Psoas muscle (tissue), 8 donors: ENCODE data around the gene RTTN. TPM values are rescaled to one million over a fixed set of nuclear protein-coding genes. Genes with fewer than 3 reads are reported as not detected.

Experiments
- ATAC-seq, 4 donors: fragments of 200-7000 bp; cut with Tn5 transposase; one replicate each; pipeline ENCODE4 v1.9.1; 2020; ENCODE audit warnings: moderate library complexity in 3 of 4, mild to moderate bottlenecking in 2 of 4
- DNase-seq, 2 donors: peaks; one replicate each; pipeline ENCODE4 v3.0.0-alpha.2; 2020
- H3K27ac ChIP-seq: fragments of 200-600 bp; one replicate; pipeline ENCODE4 v1.8.0; 2022
- H3K27me3 ChIP-seq, 3 donors: fragments of 200-600 bp in 1 of 3; one replicate each; pipeline versions ENCODE4 v1.6.1 to v1.8.0; 2013 to 2022; ENCODE audit warnings: low read length in 2 of 3, mild to moderate bottlenecking in 2 of 3, moderate library complexity in 1 of 3; ENCODE audit not compliant: insufficient read depth in 3 of 3
- H3K36me3 ChIP-seq, 2 donors: fragments of 200-600 bp in 1 of 2; one replicate each; pipeline versions ENCODE4 v1.6.1 to v1.8.0; 2013 to 2022; ENCODE audit warnings: low read depth in 1 of 2, mild to moderate bottlenecking in 1 of 2, moderate library complexity in 1 of 2; ENCODE audit not compliant: insufficient read depth in 1 of 2
- H3K4me1 ChIP-seq: fragments of 200-600 bp; one replicate; pipeline ENCODE4 v1.8.0; 2022
- H3K4me3 ChIP-seq: fragments of 200-600 bp; one replicate; pipeline ENCODE4 v1.8.0; 2022; ENCODE audit warnings: mild to moderate bottlenecking
- H3K9me3 ChIP-seq: fragments of 200-600 bp; one replicate; pipeline ENCODE4 v1.8.0; 2022
- WGBS, 3 donors: extraction: QIAGEN DNeasy Blood & Tissue Kit; methylation state at CpG; one replicate each; pipeline versions ENCODE4 v1.1.6 to v1.1.7; 2013; 5-methylcytosine and 5-hydroxymethylcytosine counted together
- intact Hi-C, 2 donors: fragments of 100-400 bp; cut with DNase I; formaldehyde crosslinking; loops; one replicate each; pipeline versions ENCODE4 v1.11.0 to v1.14.2; 2022
- polyA plus RNA-seq, 3 donors: library from polyadenylated mRNA; stranded (reverse); fragments of 200-250 nt; gene quantifications; one replicate each; pipeline ENCODE4 v1.2.3, GENCODE V29; 2013
- total RNA-seq, 4 donors: library from RNA; stranded (reverse); fragmentation: NEBNext Ultra II Directional in 2 of 4; extraction: Animal tissue kit (Norgen Biotek cat#: 25700) in 2 of 4; gene quantifications; one replicate each; pipeline versions ENCODE4 v1.2.1 to v1.2.4, GENCODE V29; 2021 to 2023
- TF ChIP-seq, protein P1 (sequence below): fragments of 200-600 bp; IDR thresholded peaks from one replicate; pipeline ENCODE4 v1.8.0; 2022; ENCODE audit warnings: antibody characterized with exemption
- donor health status: healthy with polysubstance abuse.
- donor health status: DM: no; HTN: no; CAD: no; lungs with moderate emphysema.
- donor health status: Bipolar disorder and iron deficiency.
- donor health status: healthy.
- donor health status: DM: yes; HTN: yes; CAD: no.
- donor health status: DM: no; HTN: no; CAD: no.
- donor health status: DM: no; HTN: no; CAD: no.
- donor health status: DM: yes; HTN: yes; CAD: no.

RTTN gene
- total and polyA plus RNA-seq, 7 donors, result 1.6 to 7.1 (median 3.9) TPM

DNA sequence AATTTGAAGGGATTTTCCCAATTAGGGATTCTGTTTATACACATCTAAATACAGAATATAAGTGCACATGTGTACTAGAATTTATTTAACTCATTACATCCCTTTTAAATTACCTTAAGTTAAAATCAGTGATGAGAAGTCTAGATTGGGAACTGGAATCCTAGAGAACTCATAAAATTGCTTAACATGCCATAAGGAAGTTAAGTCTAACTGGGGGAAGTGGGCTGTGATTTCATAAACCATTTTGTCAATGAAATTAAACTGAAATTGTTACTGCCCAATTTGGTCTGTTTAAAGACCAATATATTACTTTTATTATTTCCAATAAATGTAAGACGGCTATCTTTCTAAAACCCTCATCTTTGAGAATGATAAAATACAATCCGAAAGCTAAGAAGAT is 185.5 kb downstream of the RTTN start:
- TF ChIP-seq, protein P1, sequence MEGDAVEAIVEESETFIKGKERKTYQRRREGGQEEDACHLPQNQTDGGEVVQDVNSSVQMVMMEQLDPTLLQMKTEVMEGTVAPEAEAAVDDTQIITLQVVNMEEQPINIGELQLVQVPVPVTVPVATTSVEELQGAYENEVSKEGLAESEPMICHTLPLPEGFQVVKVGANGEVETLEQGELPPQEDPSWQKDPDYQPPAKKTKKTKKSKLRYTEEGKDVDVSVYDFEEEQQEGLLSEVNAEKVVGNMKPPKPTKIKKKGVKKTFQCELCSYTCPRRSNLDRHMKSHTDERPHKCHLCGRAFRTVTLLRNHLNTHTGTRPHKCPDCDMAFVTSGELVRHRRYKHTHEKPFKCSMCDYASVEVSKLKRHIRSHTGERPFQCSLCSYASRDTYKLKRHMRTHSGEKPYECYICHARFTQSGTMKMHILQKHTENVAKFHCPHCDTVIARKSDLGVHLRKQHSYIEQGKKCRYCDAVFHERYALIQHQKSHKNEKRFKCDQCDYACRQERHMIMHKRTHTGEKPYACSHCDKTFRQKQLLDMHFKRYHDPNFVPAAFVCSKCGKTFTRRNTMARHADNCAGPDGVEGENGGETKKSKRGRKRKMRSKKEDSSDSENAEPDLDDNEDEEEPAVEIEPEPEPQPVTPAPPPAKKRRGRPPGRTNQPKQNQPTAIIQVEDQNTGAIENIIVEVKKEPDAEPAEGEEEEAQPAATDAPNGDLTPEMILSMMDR, result no peak
- DNase-seq (no peak), ATAC-seq (no peak)
- H3K9me3 ChIP-seq, result no peaks in the 10 kb centered on the region
- H3K4me3 ChIP-seq, result no peak overlapping the region
- intact Hi-C loops, result no loop called here
- H3K4me1 ChIP-seq, result no peaks in the 10 kb centered on the region
- WGBS, 3 donors, result 94 to 97% (median 96%) methylated on average over 2 of the region's 2 CpGs
- peaks cover 2 to 68% of the 10 kb centered on the region in 2 donors for H3K36me3 ChIP-seq
- H3K27me3 ChIP-seq, result no peaks in the 10 kb centered on the region
- no peak overlapping the region for H3K27ac ChIP-seq

DNA sequence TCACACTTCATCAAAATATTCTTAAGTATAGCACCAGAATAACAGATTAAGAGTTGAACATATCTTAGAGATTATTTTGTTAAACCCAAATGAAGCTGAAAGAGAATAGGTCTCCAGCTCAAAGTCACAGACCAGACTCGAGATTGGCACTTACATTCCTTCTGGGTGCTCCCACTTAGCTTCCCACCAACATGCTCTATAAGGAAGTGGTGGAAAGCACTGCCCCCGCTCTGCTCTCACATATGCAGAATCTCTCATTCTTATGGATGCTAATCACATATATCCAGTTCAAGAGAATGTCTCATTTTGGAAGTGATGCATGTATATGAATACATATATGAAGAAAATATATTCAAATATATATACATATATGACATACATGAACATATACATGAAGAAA is 186.4 kb downstream of the RTTN start:
- H3K27ac ChIP-seq, result no peak overlapping the region
- intact Hi-C loops, result no loop called here
- TF ChIP-seq, protein P1, result no peak
- no peaks in the 10 kb centered on the region for H3K4me1 ChIP-seq
- no peak for DNase-seq
- 72 to 79% (median 73%) methylated on average over 2 of the region's 2 CpGs for WGBS, 3 donors
- ATAC-seq, result no peak
- H3K9me3 ChIP-seq, result no peaks in the 10 kb centered on the region
- no peaks in the 10 kb centered on the region for H3K27me3 ChIP-seq
- peaks cover 2 to 60% of the 10 kb centered on the region in 2 donors for H3K36me3 ChIP-seq
- no peak overlapping the region for H3K4me3 ChIP-seq

DNA sequence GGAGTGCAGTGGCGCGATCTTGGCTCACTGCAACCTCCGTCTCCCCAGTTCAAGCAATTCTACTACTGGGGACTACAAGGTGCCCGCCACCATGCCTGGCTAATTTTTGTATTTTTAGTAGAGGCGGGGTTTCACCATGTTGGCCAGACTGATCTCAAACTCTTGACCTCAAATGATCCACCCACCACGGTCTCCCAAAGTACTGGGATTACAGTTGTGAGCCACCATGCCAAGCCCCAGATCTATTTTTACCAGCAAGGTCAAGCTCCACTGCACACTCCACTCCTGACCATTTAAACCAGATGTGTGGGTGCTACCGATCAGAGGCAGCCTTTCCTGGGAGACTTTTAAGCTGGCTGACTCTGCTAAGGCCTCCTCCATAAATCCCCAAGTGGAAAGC is 190.4 kb downstream of the RTTN start:
- H3K27ac ChIP-seq, result no peak overlapping the region
- WGBS, 3 donors, result 30 to 65% (median 48%) methylated on average over 7 of the region's 7 CpGs
- no peak overlapping the region for H3K4me3 ChIP-seq
- H3K36me3 ChIP-seq, result peaks cover 0 to 24% of the 10 kb centered on the region in 2 donors
- intact Hi-C loops, result no loop called here
- H3K9me3 ChIP-seq, result no peaks in the 10 kb centered on the region
- ATAC-seq (peak in 3 of 4 donors; percentile 33 to 74 (median 54)), DNase-seq (no peak)
- H3K4me1 ChIP-seq, result no peaks in the 10 kb centered on the region
- TF ChIP-seq, protein P1, result no peak
- H3K27me3 ChIP-seq, result no peaks in the 10 kb centered on the region

DNA sequence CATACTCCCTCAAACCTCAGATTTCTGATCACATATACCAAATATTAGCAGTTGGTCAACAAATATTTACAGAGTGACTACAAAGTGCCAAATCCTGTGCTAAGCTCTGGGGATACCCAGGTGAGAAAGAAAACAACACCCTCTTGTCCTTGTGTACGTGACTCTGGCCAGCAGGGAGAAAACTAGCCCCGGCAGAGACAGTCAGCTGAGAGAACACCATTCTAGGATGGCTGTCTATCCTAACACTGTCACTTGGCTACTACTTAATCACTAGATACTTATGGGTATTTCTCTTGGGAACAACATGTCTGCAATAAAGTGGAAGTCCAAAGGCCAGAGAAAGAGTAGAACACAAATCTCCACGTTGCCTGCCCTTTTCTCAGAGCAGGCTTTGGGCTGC is 199.9 kb downstream of the RTTN start:
- peaks cover 0 to 20% of the 10 kb centered on the region in 2 donors for H3K36me3 ChIP-seq
- H3K9me3 ChIP-seq, result no peaks in the 10 kb centered on the region
- H3K4me1 ChIP-seq, result no peaks in the 10 kb centered on the region
- ATAC-seq (no peak), DNase-seq (no peak)
- H3K27ac ChIP-seq, result no peak overlapping the region
- H3K4me3 ChIP-seq, result no peak overlapping the region
- intact Hi-C loops, result no loop called here
- H3K27me3 ChIP-seq, result no peaks in the 10 kb centered on the region
- 37 to 72% (median 39%) methylated on average over 3 of the region's 3 CpGs for WGBS, 3 donors
- TF ChIP-seq, protein P1, result no peak

DNA sequence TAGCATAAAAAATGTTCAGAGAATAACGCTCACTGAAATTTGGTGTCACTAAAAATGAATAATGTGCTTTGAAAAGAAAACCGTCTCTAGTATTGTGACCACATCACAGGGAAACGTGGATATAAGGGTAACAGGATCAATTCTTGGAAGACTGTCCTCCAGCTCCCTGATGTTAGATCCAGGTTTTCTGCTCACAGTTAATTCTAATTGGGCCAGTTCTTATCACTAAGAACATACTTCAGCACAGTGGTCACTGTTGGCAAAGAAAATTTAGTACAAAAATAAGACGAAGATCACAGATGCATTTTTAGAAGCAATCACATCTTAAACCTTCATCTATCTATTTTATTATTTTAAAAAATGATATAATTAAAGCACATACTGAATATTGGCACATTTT is 200.8 kb downstream of the RTTN start:
- Histone ChIP-seq H3K9me3 (no peaks in the 10 kb centered on the region), H3K27me3 (no peaks in the 10 kb centered on the region), H3K4me3 (no peak overlapping the region), H3K36me3 (peaks cover 0 to 20% of the 10 kb centered on the region in 2 donors), H3K4me1 (no peaks in the 10 kb centered on the region), H3K27ac (no peak overlapping the region)
- DNase-seq (no peak), ATAC-seq (no peak)
- TF ChIP-seq, protein P1, result no peak
- WGBS, 3 donors, result 54 to 80% (median 60%) methylated on average over 4 of the region's 4 CpGs
- intact Hi-C loops, result no loop called here
